NB4 (cell line): Measurements from ENCODE around the gene CLIP4.

Source experiments
- CTCF ChIP-seq: IDR thresholded peaks from one replicate; pipeline ENCODE4 v1.5.1; 2012; ENCODE audit warnings: low read depth, low read length
- POLR2A ChIP-seq: IDR thresholded peaks from 2 replicates; pipeline ENCODE4 v1.6.1; 2011; ENCODE audit warnings: mild to moderate bottlenecking; ENCODE audit not compliant: insufficient read length; ENCODE audit errors: extremely low read depth

GRCh38 chr2:29186817-29187216, 71.6 kb downstream of the CLIP4 start:
- TF ChIP-seq POLR2A = no peak
- no peak for TF ChIP-seq CTCF
